Vagina (tissue), 2 donors: Measurements from ENCODE around the gene TTC19. TPM values are rescaled to one million over a fixed set of nuclear protein-coding genes. Genes with fewer than 3 reads are reported as not detected.

ENCODE experiments used
- DNase-seq, 2 donors: peaks; one replicate each; pipeline ENCODE4 v3.0.0-alpha.2; 2017; ENCODE audit errors: extremely low spot score in 2 of 2
- H3K27ac ChIP-seq: fragments of 200-600 bp; sonication (generic); one replicate; pipeline ENCODE4 v1.5.1; 2019
- H3K27me3 ChIP-seq: fragments of 200-600 bp; sonication (generic); one replicate; pipeline ENCODE4 v1.5.1; 2019
- H3K36me3 ChIP-seq, 2 donors: fragments of 200-600 bp; sonication (generic); one replicate each; pipeline ENCODE4 v1.5.1; 2017 to 2019
- H3K4me1 ChIP-seq: fragments of 200-600 bp; sonication (generic); one replicate; pipeline ENCODE4 v1.5.1; 2019
- H3K4me3 ChIP-seq, 2 donors: fragments of 200-600 bp; sonication (generic); 1 replicate in 1 of 2; 2 replicates in 1 of 2; pipeline ENCODE4 v1.5.1; 2016 to 2019
- H3K9me3 ChIP-seq: fragments of 200-600 bp; sonication (generic); one replicate; pipeline ENCODE4 v1.5.1; 2019
- CTCF ChIP-seq, 3 experiments: fragments of 450-650 bp in 2 of 3; fragments of 200-600 bp in 1 of 3; sonication (generic) in 1 of 3; IDR thresholded peaks; one replicate each; pipeline ENCODE4 v1.5.1; 2017 to 2019; ENCODE audit warnings: antibody characterized with exemption in 3 of 3, mild to moderate bottlenecking in 2 of 3, moderate library complexity in 2 of 3
- POLR2A ChIP-seq, 2 donors: fragments of 450-650 bp; IDR thresholded peaks; one replicate each; pipeline ENCODE4 v1.6.1; 2017; ENCODE audit warnings: antibody characterized with exemption in 2 of 2, mild to moderate bottlenecking in 2 of 2, moderate library complexity in 2 of 2
- POLR2AphosphoS5 ChIP-seq, 2 donors: sonication (generic); formaldehyde crosslinking; IDR thresholded peaks; one replicate each; pipeline ENCODE4 v1.9.0; 2017; ENCODE audit warnings: antibody characterized with exemption in 2 of 2, mild to moderate bottlenecking in 2 of 2, low read depth in 1 of 2; ENCODE audit not compliant: insufficient read depth in 1 of 2
- intact Hi-C: fragments of 100-400 bp; cut with DNase I; formaldehyde crosslinking; loops from one replicate; pipeline ENCODE4 v1.15.1; 2023
- total RNA-seq: library from RNA; depleted of rRNA; stranded (reverse); fragments of >200 nt; gene quantifications from one replicate; pipeline ENCODE4 v1.2.3, GENCODE V29; 2016

The TTC19 gene
- total RNA-seq, 1 donor from 2014 or later: 99.7 TPM

- no peak for TF ChIP-seq CTCF (IDR thresholded peaks at IDR 0.05)
- no peak for TF ChIP-seq POLR2AphosphoS5 (IDR thresholded peaks at IDR 0.05; ENCODE audit: insufficient read depth in 1 of 2, low read depth in 1 of 2)
- TF ChIP-seq POLR2A (IDR thresholded peaks at IDR 0.05): no peak
- Histone ChIP-seq H3K36me3 (peaks cover 4 to 70% of the 10 kb centered on the region in 2 donors), H3K27me3 (no peaks in the 10 kb centered on the region), H3K4me1 (no peaks in the 10 kb centered on the region), H3K4me3 (no peak overlapping the region), H3K9me3 (no peaks in the 10 kb centered on the region), H3K27ac (no peak overlapping the region)
- DNase-seq: no peak
- intact Hi-C loops: no loop called here
These were observed 62.0 kb downstream of the TTC19 start for GRCh38 chr17:16061631-16062030.

GRCh38 chr17:16066125-16066524 lies 66.5 kb downstream of the TTC19 start:
- Histone ChIP-seq H3K36me3 (peaks cover 0 to 85% of the 10 kb centered on the region in 2 donors), H3K27ac (no peak overlapping the region), H3K4me1 (no peaks in the 10 kb centered on the region), H3K27me3 (peaks cover 4% of the 10 kb centered on the region), H3K9me3 (no peaks in the 10 kb centered on the region), H3K4me3 (no peak overlapping the region)
- DNase-seq: no peak
- intact Hi-C loops: no loop called here
- TF ChIP-seq POLR2A (IDR thresholded peaks at IDR 0.05) (no peak), POLR2AphosphoS5 (IDR thresholded peaks at IDR 0.05; ENCODE audit: insufficient read depth in 1 of 2, low read depth in 1 of 2) (no peak), CTCF (IDR thresholded peaks at IDR 0.05) (no peak)

- TF ChIP-seq POLR2A (IDR thresholded peaks at IDR 0.05) (no peak), CTCF (IDR thresholded peaks at IDR 0.05) (no peak), POLR2AphosphoS5 (IDR thresholded peaks at IDR 0.05; ENCODE audit: insufficient read depth in 1 of 2, low read depth in 1 of 2) (no peak)
- no peaks in the 10 kb centered on the region for H3K9me3 ChIP-seq
- peaks cover 0 to 78% of the 10 kb centered on the region in 2 donors for H3K36me3 ChIP-seq
- H3K27me3 ChIP-seq: peaks cover 4% of the 10 kb centered on the region
- H3K4me1 ChIP-seq: no peaks in the 10 kb centered on the region
- no peak for DNase-seq
- intact Hi-C loops: no loop called here
- no peak overlapping the region for H3K4me3 ChIP-seq
- no peak overlapping the region for H3K27ac ChIP-seq
These were observed 68.7 kb downstream of the TTC19 start for GRCh38 chr17:16068323-16068722.

- intact Hi-C loops: no loop called here
- H3K27me3 ChIP-seq: peaks cover 4% of the 10 kb centered on the region
- no peak for DNase-seq
- H3K36me3 ChIP-seq: peaks cover 0 to 62% of the 10 kb centered on the region in 2 donors
- TF ChIP-seq POLR2A (IDR thresholded peaks at IDR 0.05) (no peak), POLR2AphosphoS5 (IDR thresholded peaks at IDR 0.05; ENCODE audit: insufficient read depth in 1 of 2, low read depth in 1 of 2) (no peak), CTCF (IDR thresholded peaks at IDR 0.05) (no peak)
- H3K27ac ChIP-seq: no peak overlapping the region
- H3K4me1 ChIP-seq: no peaks in the 10 kb centered on the region
- H3K9me3 ChIP-seq: no peaks in the 10 kb centered on the region
- H3K4me3 ChIP-seq: no peak overlapping the region
These were observed 72.4 kb downstream of the TTC19 start for GRCh38 chr17:16072031-16072430.

GRCh38 chr17:16073845-16074244 lies 74.2 kb downstream of the TTC19 start:
- H3K36me3 ChIP-seq: peaks cover 0 to 64% of the 10 kb centered on the region in 2 donors
- TF ChIP-seq CTCF (IDR thresholded peaks at IDR 0.05) (no peak), POLR2A (IDR thresholded peaks at IDR 0.05) (no peak), POLR2AphosphoS5 (IDR thresholded peaks at IDR 0.05; ENCODE audit: insufficient read depth in 1 of 2, low read depth in 1 of 2) (no peak)
- no peak overlapping the region for H3K4me3 ChIP-seq
- peaks cover 4% of the 10 kb centered on the region for H3K27me3 ChIP-seq
- H3K4me1 ChIP-seq: no peaks in the 10 kb centered on the region
- H3K27ac ChIP-seq: no peak overlapping the region
- intact Hi-C loops: no loop called here
- no peaks in the 10 kb centered on the region for H3K9me3 ChIP-seq
- no peak for DNase-seq
